ENCODE data around the gene OS9.

- TF ChIP-seq CTCF (IDR thresholded peaks at IDR 0.05) (peak in 1 of 3 experiments; percentile 8), POLR2AphosphoS5 (IDR thresholded peaks at IDR 0.05) (no peak), EP300 (IDR thresholded peaks at IDR 0.05) (no peak), POLR2A (IDR thresholded peaks at IDR 0.05; ENCODE audit: low read depth) (no peak)
These were observed 42.2 kb downstream of the OS9 start for GRCh38 chr12:57735952-57736740.

Measured in esophagus muscularis mucosa (tissue), 4 donors.